ENCODE measurements around the gene KISS1R. TPM values are rescaled to one million over a fixed set of nuclear protein-coding genes. Genes with fewer than 3 reads are reported as not detected.

KISS1R gene
- total and polyA plus RNA-seq, 4 donors = not detected

- DNase-seq (ENCODE audit: low spot score) = no peak
- Histone ChIP-seq H3K36me3 (ENCODE audit: control insufficient read depth in 4 of 4, insufficient read depth in 3 of 4, low read depth in 1 of 4, low read length in 3 of 4) (no peaks in the 10 kb centered on the region), H3K27ac (ENCODE audit: low read depth in 1 of 2, low read length in 2 of 2) (no peak overlapping the region), H3K9me3 (ENCODE audit: control insufficient read depth in 4 of 4, low read length in 3 of 4) (no peaks in the 10 kb centered on the region), H3K4me3 (ENCODE audit: low read depth in 1 of 3, low read length in 3 of 3) (no peak overlapping the region), H3K27me3 (ENCODE audit: control insufficient read depth in 4 of 4, insufficient read depth in 4 of 4, low read length in 3 of 4) (no peaks in the 10 kb centered on the region), H3K4me1 (ENCODE audit: control insufficient read depth in 4 of 4, insufficient read depth in 4 of 4, low read length in 3 of 4) (peaks cover 28 to 64% (median 41%) of the 10 kb centered on the region in 4 donors), H3K9ac (ENCODE audit: low read depth in 1 of 2, low read length in 2 of 2) (no peak overlapping the region)
- TF ChIP-seq HNF4G (IDR thresholded peaks at IDR 0.05) (no peak), REST (IDR thresholded peaks at IDR 0.05) (no peak), TAF1 (conservative IDR thresholded peaks at IDR 0.05) (no peak), GABPA (IDR thresholded peaks at IDR 0.05 in 1 of 2, conservative IDR thresholded peaks at IDR 0.05 in 1 of 2) (no peak), SP1 (IDR thresholded peaks at IDR 0.05) (no peak), FOXA2 (IDR thresholded peaks at IDR 0.05) (no peak), EGR1 (IDR thresholded peaks at IDR 0.05; ENCODE audit: low read depth in 2 of 2) (no peak), CTCF (IDR thresholded peaks at IDR 0.05; ENCODE audit: low read depth, low read length, missing input control) (no peak), ZBTB33 (IDR thresholded peaks at IDR 0.05) (no peak), MAX (IDR thresholded peaks at IDR 0.05) (no peak), FOXA1 (IDR thresholded peaks at IDR 0.05) (no peak), HNF4A (conservative IDR thresholded peaks at IDR 0.05) (no peak), RAD21 (IDR thresholded peaks at IDR 0.05) (no peak), RXRA (IDR thresholded peaks at IDR 0.05) (no peak), JUND (IDR thresholded peaks at IDR 0.05) (no peak), ATF3 (IDR thresholded peaks at IDR 0.05) (no peak), NR2F2 (IDR thresholded peaks at IDR 0.05) (no peak), YY1 (IDR thresholded peaks at IDR 0.05) (no peak)
- WGBS = 96% methylated on average over 10 of the region's 10 CpGs
Measured at GRCh38 chr19:936175-936546, 19.0 kb downstream of the KISS1R start.

Measured in liver (tissue), 9 donors.